Immature natural killer cell (primary cell): Measurements from ENCODE around the gene LSMEM2. TPM values are rescaled to one million over a fixed set of nuclear protein-coding genes. Genes with fewer than 3 reads are reported as not detected.
"Not testable (repeated sequence)": the region's sequence is repeated elsewhere in the genome, so short reads cannot be mapped to it uniquely, and the experiment has no call there.

ENCODE experiments used
- DNase-seq, 3 donors: peaks; one replicate each; pipeline ENCODE4 v3.0.0; 2022; ENCODE audit warnings: mixed read lengths in 1 of 3
- H3K27ac Mint-ChIP-seq, 6 donors: one replicate each; pipeline ENCODE4 v1.8.0; 2020; ENCODE audit warnings: mixed read lengths in 6 of 6, mild to moderate bottlenecking in 5 of 6, inconsistent platforms in 4 of 6, moderate library complexity in 3 of 6
- H3K27me3 Mint-ChIP-seq, 3 donors: one replicate each; pipeline ENCODE4 v1.8.0; 2020 to 2021; ENCODE audit warnings: low read depth in 3 of 3, mild to moderate bottlenecking in 3 of 3, mixed read lengths in 3 of 3, moderate library complexity in 3 of 3, inconsistent platforms in 1 of 3
- H3K36me3 Mint-ChIP-seq, 3 donors: one replicate each; pipeline ENCODE4 v1.8.0; 2020; ENCODE audit warnings: mixed read lengths in 3 of 3, inconsistent platforms in 2 of 3, mild to moderate bottlenecking in 2 of 3
- H3K4me1 Mint-ChIP-seq, 2 donors: one replicate each; pipeline ENCODE4 v1.8.0; 2020; ENCODE audit warnings: inconsistent platforms in 2 of 2, mild to moderate bottlenecking in 2 of 2, mixed read lengths in 2 of 2, moderate library complexity in 1 of 2
- H3K4me3 Mint-ChIP-seq, 5 donors: one replicate each; pipeline ENCODE4 v1.8.0; 2020; ENCODE audit warnings: mild to moderate bottlenecking in 5 of 5, mixed read lengths in 5 of 5, inconsistent platforms in 3 of 5, moderate library complexity in 3 of 5
- H3K9me3 Mint-ChIP-seq, 6 donors: one replicate each; pipeline ENCODE4 v1.8.0; 2020; ENCODE audit warnings: mild to moderate bottlenecking in 6 of 6, mixed read lengths in 6 of 6, inconsistent platforms in 4 of 6, moderate library complexity in 3 of 6
- polyA plus RNA-seq, 3 donors: library from polyadenylated mRNA; unstranded; fragments of 300-500 nt; fragmentation: Illumina TruSeq; gene quantifications; one replicate each; pipeline ENCODE4 v1.2.3, GENCODE V29; 2021

LSMEM2 gene
- polyA plus RNA-seq, 3 donors from 2014 or later = not detected

DNA sequence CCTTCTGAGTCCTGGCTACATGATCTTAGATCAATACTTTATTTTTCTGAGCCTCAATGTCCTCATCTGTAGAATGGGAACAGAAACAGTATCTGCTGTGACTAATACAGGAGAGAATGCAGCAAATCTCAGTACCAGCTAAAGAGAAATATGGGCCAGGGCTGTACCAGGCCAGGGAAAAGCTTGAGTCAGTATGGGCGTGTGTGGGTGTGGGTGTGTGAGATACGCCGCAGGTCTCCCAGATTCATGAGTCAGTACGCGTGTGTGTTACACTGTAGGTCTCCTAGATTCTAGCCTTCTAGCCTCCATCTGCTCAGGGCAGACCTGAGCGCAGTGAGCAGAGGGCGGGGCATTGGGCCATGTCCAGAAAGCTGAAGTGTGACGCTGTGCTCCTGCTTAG lies 27.7 kb upstream of the LSMEM2 start:
- H3K27ac Mint-ChIP-seq = peak overlapping the region in 5 of 6 donors; percentile 62 to 98 (median 74)
- DNase-seq = no peak
- peaks cover 0 to 4% (median 3%) of the 10 kb centered on the region in 3 donors for H3K27me3 Mint-ChIP-seq
- H3K9me3 Mint-ChIP-seq = no peaks in the 10 kb centered on the region
- H3K36me3 Mint-ChIP-seq = no peaks in the 10 kb centered on the region
- H3K4me1 Mint-ChIP-seq = peaks cover 50 to 63% of the 10 kb centered on the region in 2 donors
- H3K4me3 Mint-ChIP-seq = no peak overlapping the region

DNA sequence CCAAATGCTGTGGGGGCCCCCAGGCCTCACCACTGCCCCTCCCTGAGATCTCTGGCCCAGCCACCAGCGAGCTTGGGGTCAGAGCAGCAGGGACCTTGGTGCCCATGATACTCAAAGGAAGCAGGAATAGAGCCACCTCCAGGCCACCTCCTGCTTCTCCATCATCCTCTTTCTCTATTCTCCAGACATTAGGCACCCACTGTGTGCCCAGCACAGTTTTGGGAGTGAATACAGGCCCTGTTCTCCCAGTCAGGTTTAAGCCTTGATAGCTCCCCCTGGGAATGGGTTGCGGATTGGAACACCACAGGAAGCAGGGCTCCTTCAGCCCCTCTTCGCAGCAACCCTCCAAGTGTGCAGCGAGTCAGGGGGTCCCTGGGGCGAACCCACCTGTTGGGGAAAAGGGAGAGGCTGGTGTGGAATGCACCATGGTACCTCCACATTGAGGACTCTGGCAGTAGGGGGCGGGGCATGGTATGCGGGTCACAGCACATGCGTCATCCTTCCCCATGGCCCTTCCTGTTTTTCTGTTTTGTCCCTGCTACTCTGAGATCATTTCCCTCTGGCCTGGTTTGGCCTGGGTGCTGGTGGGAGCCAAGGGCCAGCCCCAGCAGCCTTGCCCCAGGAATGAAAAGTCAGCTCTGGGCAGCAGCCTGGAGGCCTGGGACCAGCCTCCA lies 24.2 kb upstream of the LSMEM2 start:
- Mint-ChIP-seq H3K4me1 (peaks cover 24 to 34% of the 10 kb centered on the region in 2 donors), H3K4me3 (no peak overlapping the region)

DNA sequence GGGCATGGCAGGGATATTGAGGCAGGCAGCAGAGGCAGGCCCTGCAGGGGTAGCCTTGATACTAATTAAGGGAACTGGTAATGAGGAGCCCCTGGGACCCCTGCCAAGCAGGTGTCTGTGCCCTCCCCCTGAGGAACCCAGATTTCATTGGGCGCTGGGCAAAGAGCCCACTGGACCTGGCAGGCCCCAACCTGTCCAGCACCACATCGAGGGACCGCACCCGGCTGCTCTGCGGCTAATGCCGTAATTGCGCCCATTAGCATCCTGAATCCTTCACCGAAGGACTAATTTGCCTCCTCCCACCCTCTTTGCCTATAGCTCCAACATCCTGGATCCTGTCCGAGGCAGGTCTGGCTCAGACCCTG lies 23.7 kb upstream of the LSMEM2 start:
- H3K9me3 Mint-ChIP-seq = no peaks in the 10 kb centered on the region
- H3K27me3 Mint-ChIP-seq = peaks cover 0 to 3% (median 1%) of the 10 kb centered on the region in 3 donors
- H3K4me3 Mint-ChIP-seq = no peak overlapping the region
- H3K27ac Mint-ChIP-seq = peak overlapping the region in 1 of 6 donors; percentile 50
- H3K4me1 Mint-ChIP-seq = peaks cover 19 to 30% of the 10 kb centered on the region in 2 donors
- no peak for DNase-seq
- H3K36me3 Mint-ChIP-seq = peaks cover 4 to 11% (median 7%) of the 10 kb centered on the region in 3 donors

More for the DNA sequence above, 24.2 kb upstream of the LSMEM2 start:
- Mint-ChIP-seq H3K9me3 (no peaks in the 10 kb centered on the region), H3K27ac (peak overlapping the region in 4 of 6 donors; percentile 39 to 55 (median 50)), H3K36me3 (peaks cover 4 to 11% (median 7%) of the 10 kb centered on the region in 3 donors), H3K27me3 (peaks cover 0 to 5% (median 1%) of the 10 kb centered on the region in 3 donors)
- no peak for DNase-seq

DNA sequence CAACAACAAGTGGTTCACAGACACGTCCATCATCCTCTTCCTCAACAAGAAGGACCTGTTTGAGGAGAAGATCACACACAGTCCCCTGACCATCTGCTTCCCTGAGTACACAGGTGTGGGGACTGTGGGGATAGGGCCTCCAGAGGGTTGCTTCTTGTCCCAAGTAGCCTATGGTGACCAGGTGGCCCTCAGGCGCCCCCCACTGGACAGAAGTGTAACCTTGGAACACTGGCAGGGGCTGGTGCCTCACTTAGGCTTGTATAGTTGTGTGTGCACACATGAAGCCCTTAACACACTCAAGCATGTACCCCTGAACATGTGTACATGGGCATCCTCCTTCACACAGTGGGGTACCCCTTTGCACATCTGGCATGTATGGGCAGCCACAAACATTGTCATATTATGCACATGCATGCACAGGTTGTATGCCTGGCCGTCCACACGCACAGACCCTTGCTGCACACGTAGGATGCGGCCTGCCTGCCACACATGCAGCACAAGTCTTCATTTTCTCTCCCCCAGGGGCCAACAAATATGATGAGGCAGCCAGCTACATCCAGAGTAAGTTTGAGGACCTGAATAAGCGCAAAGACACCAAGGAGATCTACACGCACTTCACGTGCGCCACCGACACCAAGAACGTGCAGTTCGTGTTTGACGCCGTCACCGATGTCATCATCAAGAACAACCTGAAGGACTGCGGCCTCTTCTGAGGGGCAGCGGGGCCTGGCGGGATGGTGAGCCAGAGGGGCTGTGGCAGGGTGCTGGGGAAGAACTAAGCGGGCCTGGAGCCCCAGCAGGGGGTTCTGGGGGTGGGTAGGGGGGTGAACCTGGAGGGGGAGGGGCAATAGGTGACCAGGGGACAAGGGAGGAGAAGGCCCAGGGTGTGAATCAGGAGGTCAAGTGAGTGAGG lies 21.7 kb upstream of the LSMEM2 start:
- no peaks in the 10 kb centered on the region for H3K9me3 Mint-ChIP-seq
- peaks cover 0 to 5% (median 1%) of the 10 kb centered on the region in 3 donors for H3K27me3 Mint-ChIP-seq
- peaks cover 4 to 11% (median 7%) of the 10 kb centered on the region in 3 donors for H3K36me3 Mint-ChIP-seq
- H3K27ac Mint-ChIP-seq = peak overlapping the region in 2 of 6 donors; percentile 9 to 58
- no peak for DNase-seq
- H3K4me1 Mint-ChIP-seq = peaks cover 5 to 20% of the 10 kb centered on the region in 2 donors
- no peak overlapping the region for H3K4me3 Mint-ChIP-seq

DNA sequence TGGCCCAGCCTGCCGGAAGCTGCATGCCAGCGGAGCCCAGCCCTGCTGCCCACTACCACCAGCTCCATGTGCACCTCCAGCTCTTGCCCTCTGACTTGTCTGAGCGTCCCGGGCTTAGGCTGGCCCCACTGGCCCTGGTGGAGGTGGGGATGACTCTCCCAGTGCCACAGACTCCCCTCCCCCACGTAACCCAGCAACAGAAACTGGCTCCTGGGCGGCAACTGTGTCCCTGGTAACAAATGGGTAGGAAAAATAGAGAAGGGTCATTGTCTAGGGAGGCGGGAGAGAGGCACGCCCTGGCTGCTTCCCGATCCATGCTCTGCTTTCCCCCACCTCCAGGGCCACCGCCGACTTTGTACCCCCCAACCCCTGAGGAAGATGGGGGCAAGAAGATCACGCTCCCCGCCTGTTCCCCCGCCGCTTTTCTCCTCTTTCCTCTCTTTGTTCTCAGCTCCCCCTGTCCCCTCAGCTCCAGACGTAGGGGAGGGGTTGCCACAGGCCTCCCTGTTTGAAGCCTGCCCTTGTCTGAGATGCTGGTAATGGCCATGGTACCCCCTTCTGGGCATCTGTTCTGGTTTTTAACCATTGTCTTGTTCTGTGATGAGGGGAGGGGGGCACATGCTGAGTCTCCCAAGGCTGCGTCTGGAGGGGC lies 20.7 kb upstream of the LSMEM2 start:
- Mint-ChIP-seq H3K36me3 (peaks cover 4 to 11% (median 7%) of the 10 kb centered on the region in 3 donors), H3K4me3 (peak overlapping the region in 1 of 5 donors; percentile 4), H3K9me3 (no peaks in the 10 kb centered on the region), H3K27me3 (peaks cover 0 to 5% (median 3%) of the 10 kb centered on the region in 3 donors), H3K27ac (peak overlapping the region in 2 of 6 donors; percentile 29 to 74), H3K4me1 (peaks cover 5 to 19% of the 10 kb centered on the region in 2 donors)
- DNase-seq = no peak

DNA sequence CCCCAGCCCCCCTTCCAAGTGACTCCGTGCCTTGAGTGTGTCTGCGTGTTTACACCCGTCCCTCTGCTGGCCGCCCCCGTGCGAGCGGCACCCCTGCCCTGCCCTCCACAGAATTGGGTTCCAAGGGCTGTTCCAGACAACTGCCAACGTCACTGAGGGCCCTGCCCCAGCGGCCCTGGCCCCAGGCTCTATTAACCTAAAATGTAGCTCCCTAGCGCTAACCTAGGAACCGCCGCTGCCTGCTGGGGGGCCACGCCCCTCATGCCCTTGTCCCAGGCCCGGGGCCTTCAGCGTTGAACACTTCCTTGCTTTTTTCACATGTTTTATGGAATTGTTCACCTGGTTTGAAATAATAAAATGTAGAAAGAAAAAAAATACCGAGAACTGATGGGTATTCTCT lies 19.9 kb upstream of the LSMEM2 start:
- Mint-ChIP-seq H3K4me1 (peaks cover 1 to 12% of the 10 kb centered on the region in 2 donors), H3K9me3 (no peaks in the 10 kb centered on the region), H3K36me3 (peaks cover 4 to 11% (median 7%) of the 10 kb centered on the region in 3 donors), H3K4me3 (no peak overlapping the region), H3K27ac (peak overlapping the region in 1 of 6 donors; percentile 5), H3K27me3 (peaks cover under 1 to 5% (median 5%) of the 10 kb centered on the region in 3 donors)
- DNase-seq = no peak

DNA sequence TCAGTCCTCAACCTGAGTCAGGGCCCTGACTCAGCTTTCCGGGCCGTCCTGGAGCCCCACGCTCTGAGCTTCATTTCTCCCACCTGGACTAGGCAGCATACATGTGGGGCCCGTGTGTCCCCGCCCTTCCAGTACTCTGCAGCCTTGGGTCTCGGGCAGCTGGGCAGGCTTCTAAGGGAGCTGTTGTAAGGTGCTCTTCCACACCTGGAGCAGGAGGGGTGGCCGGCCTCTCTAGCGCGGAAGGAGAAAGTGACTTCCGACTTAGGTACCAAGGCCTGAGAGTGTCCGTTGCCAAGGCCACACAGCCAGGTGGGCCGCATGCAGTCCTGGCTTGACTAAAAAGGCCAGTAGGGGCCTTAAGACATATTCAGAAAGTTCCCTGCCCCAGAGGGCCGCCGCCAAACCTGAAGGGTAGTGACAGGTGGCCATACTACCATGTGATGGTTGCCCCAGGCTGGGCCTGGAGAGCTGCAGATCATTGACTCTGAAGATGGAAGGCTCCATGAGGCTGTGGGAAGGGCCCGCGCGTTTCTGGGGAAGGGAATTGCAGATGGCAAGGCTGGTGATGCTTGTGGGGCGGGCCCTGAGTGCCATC lies 19.4 kb upstream of the LSMEM2 start:
- H3K36me3 Mint-ChIP-seq = peaks cover 4 to 11% (median 7%) of the 10 kb centered on the region in 3 donors
- peak overlapping the region in 5 of 6 donors; percentile 26 to 84 (median 65) for H3K27ac Mint-ChIP-seq
- no peaks in the 10 kb centered on the region for H3K9me3 Mint-ChIP-seq
- H3K4me3 Mint-ChIP-seq = peak overlapping the region; percentile 54 to 76 (median 66)
- DNase-seq = no peak
- peaks cover 2 to 5% (median 5%) of the 10 kb centered on the region in 3 donors for H3K27me3 Mint-ChIP-seq
- H3K4me1 Mint-ChIP-seq = peaks cover 0 to 6% of the 10 kb centered on the region in 2 donors

DNA sequence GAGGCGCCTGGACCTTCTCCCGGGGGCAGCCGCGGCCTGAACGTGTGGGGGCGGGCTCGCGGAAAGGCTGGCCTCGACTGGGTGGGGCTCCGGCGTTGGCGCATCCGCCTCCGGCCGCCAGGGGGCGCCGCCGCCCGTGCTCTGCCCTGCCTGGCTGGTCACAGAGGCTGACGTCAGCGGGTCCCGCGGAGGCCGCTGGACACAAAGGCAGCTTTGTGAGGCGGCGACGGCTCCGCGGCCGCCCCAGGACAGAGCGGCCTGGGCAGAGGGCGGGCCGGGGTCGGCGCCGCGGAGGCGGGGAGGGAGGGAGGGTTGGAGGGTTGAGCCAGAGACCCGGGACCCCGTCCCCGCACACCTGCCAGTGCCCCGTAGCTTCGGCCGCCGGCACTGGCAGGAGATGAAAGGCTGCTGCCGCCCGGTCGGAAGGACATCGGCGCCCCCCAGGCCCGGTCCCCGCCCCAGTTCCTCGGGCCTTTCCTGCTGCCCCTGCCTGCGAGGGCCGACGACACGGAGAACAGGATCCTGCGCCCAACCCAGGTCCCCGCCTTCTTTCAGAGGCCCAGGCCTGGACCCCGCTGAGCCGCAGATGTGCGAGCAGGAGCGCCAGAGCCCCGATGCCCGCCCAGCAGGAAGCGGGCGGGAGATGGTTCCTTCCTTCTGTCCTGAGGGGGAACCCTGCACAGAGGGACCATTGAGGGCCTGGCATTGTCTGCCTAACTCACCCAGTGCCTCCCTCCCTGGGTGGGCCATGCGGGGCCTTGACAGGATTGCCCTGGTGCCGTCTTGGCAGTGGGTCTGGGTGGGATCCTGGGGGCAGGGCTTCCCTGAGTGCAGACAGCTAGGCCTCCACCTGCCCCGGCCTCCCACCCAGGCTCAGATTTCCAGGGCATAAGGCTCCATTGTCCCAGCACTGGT lies 18.6 kb upstream of the LSMEM2 start:
- peak overlapping the region in 4 of 6 donors; percentile 28 to 84 (median 40) for H3K27ac Mint-ChIP-seq
- H3K4me1 Mint-ChIP-seq = peaks cover 0 to 4% of the 10 kb centered on the region in 2 donors
- peak; percentile 86 to 88 (median 88) for DNase-seq
- peaks cover 4 to 11% (median 7%) of the 10 kb centered on the region in 3 donors for H3K36me3 Mint-ChIP-seq
- H3K9me3 Mint-ChIP-seq = no peaks in the 10 kb centered on the region
- H3K4me3 Mint-ChIP-seq = peak overlapping the region; percentile 54 to 76 (median 66)
- H3K27me3 Mint-ChIP-seq = peaks cover 2 to 5% (median 5%) of the 10 kb centered on the region in 3 donors

DNA sequence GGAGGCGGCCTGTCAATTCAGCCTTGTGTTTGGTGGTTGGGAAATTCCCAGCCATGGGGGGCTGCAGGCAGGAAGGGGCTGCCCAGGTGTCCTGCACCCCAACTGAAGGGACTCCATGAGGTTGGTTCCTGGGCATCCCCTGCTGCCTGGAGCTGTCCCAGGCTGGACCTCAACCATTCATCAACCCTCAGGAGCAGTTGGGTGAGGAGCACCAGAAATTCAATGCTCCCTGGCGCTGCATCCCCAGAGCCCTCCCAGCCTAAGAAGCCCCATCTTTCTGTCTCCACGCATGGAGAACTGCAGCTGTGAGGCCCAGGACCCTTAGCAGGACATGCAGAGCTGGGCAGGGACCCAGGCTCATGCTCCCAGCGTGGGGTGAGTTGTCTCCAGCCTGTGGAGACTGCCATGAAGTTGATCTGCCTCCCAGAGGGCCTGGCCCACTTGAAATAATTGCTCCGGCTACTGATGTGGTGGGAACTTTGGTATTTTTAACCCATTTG lies 17.9 kb upstream of the LSMEM2 start:
- peaks cover 2 to 5% (median 5%) of the 10 kb centered on the region in 3 donors for H3K27me3 Mint-ChIP-seq
- peak overlapping the region in 1 of 6 donors; percentile 73 for H3K27ac Mint-ChIP-seq
- DNase-seq = no peak
- peaks cover 4 to 11% (median 7%) of the 10 kb centered on the region in 3 donors for H3K36me3 Mint-ChIP-seq
- H3K4me1 Mint-ChIP-seq = peaks cover 0 to 4% of the 10 kb centered on the region in 2 donors
- H3K9me3 Mint-ChIP-seq = no peaks in the 10 kb centered on the region
- H3K4me3 Mint-ChIP-seq = peak overlapping the region in 3 of 5 donors; percentile 47 to 66 (median 54)

DNA sequence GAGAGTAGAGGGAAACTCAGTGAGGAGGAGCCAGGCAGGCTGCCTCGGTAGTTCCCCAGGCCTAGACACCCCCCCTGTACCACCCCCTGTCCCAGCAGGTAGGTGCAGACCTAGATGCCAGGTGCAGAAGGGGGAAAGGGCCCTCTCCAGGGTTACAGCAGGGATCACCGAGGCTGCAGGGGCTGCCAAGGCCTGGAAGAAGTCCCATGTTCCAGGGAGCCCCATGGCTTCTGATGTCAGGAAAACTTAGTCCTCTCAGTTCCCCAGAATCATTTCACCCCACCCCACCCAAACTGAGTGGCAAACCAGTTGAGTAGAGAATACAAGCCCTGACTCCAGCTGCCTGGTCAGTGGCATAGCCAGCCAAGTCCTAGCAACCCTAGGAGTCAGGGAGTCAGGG lies 17.4 kb upstream of the LSMEM2 start:
- Mint-ChIP-seq H3K27me3 (peaks cover 2 to 5% (median 5%) of the 10 kb centered on the region in 3 donors), H3K4me1 (peaks cover 0 to 4% of the 10 kb centered on the region in 2 donors), H3K36me3 (peaks cover 4 to 11% (median 6%) of the 10 kb centered on the region in 3 donors), H3K27ac (peak overlapping the region in 1 of 6 donors; percentile 73), H3K9me3 (no peaks in the 10 kb centered on the region), H3K4me3 (peak overlapping the region in 2 of 5 donors; percentile 47 to 54)
- no peak for DNase-seq

DNA sequence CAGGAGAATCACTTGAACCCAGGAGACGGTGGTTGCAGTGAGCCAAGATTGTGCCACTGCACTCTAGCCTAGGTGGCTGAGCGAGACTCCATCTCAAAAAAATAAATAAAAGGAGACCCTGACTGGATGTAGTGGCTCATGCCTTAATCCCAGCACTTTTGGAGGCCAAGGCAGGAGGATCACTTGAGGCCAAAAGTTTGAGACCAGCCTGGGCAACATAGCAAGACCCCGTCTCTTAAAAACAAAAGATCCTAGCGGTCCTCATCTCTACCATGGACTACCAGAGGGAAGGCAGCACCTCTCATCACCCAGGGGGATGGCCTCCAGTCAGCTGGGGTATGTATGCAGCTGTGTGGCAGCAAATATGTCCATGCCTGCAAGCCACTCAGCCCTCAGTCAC lies 16.7 kb upstream of the LSMEM2 start:
- not testable (repeated sequence) for H3K27me3 Mint-ChIP-seq, H3K36me3 Mint-ChIP-seq

DNA sequence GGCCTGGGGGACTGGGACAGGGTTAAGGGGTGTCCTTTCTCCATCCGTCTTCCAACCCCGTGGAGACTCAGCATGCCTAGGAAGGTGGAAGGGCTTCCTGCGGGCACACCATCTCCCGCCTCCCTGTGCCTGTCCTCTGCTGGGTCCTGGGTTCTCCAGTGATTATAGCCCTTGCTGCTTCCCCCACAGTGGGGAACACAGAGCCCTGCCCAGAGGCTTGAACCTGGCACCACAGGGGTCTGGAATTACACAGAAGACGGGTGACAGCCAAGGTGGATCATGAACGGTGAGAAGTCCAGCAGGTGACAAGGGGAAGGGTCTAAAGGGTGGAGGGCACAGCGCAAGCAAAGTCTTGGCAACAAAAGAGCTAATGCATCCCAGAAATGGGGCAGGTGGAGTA lies 16.1 kb upstream of the LSMEM2 start:
- no peak for DNase-seq
- H3K4me1 Mint-ChIP-seq = peaks cover 0 to 4% of the 10 kb centered on the region in 2 donors
- peak overlapping the region in 2 of 6 donors; percentile 49 to 67 for H3K27ac Mint-ChIP-seq
- peaks cover 2 to 5% (median 5%) of the 10 kb centered on the region in 3 donors for H3K27me3 Mint-ChIP-seq
- no peaks in the 10 kb centered on the region for H3K9me3 Mint-ChIP-seq
- no peaks in the 10 kb centered on the region for H3K36me3 Mint-ChIP-seq
- H3K4me3 Mint-ChIP-seq = no peak overlapping the region

More for the DNA sequence above, 16.7 kb upstream of the LSMEM2 start:
- not testable (repeated sequence) for H3K4me1 Mint-ChIP-seq, H3K4me3 Mint-ChIP-seq, H3K9me3 Mint-ChIP-seq, DNase-seq, H3K27ac Mint-ChIP-seq
